NT2/D1 (cell line): ENCODE results near the gene NDUFA8.

Source experiments
- SUZ12 ChIP-seq: IDR thresholded peaks from 2 replicates; pipeline ENCODE4 v1.6.1; 2011; ENCODE audit not compliant: insufficient read length, insufficient read depth; ENCODE audit errors: extremely low read depth
- YY1 ChIP-seq: IDR thresholded peaks from 2 replicates; pipeline ENCODE4 v1.6.1; 2011; ENCODE audit not compliant: insufficient read length, insufficient read depth
- ZNF274 ChIP-seq: IDR thresholded peaks from 2 replicates; pipeline ENCODE4 v1.6.1; 2011; ENCODE audit warnings: mild to moderate bottlenecking, low read depth, low read length

DNA sequence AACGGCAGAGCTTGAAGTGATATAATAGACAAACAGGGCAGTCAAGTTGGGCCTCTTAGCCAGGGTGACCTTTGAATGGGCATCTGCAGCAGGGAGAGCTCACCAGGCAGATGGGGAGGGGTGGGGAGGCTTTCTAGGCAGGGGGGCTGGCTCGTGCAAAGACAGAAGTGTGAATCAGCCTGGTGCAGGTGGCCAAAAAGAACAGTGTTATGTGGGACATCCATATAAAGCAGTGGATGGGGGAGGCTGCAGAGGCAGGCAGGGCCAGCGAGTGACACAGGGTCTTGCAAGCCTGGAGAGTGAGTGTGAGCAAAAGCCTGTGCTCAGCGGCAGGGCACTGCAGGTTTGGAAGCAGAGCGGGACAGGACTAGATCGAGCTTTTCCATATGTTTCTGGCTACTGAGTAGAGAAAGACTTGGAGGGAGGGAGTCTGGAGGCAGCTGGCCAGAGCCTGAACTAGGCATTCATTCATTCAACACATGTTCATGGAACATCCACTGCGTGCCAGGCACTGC is 52.2 kb downstream of the NDUFA8 start:
- TF ChIP-seq ZNF274 (no peak), YY1 (no peak), SUZ12 (no peak)
